ENCODE measurements around the gene SLC39A1.

The SLC39A1 gene

DNA sequence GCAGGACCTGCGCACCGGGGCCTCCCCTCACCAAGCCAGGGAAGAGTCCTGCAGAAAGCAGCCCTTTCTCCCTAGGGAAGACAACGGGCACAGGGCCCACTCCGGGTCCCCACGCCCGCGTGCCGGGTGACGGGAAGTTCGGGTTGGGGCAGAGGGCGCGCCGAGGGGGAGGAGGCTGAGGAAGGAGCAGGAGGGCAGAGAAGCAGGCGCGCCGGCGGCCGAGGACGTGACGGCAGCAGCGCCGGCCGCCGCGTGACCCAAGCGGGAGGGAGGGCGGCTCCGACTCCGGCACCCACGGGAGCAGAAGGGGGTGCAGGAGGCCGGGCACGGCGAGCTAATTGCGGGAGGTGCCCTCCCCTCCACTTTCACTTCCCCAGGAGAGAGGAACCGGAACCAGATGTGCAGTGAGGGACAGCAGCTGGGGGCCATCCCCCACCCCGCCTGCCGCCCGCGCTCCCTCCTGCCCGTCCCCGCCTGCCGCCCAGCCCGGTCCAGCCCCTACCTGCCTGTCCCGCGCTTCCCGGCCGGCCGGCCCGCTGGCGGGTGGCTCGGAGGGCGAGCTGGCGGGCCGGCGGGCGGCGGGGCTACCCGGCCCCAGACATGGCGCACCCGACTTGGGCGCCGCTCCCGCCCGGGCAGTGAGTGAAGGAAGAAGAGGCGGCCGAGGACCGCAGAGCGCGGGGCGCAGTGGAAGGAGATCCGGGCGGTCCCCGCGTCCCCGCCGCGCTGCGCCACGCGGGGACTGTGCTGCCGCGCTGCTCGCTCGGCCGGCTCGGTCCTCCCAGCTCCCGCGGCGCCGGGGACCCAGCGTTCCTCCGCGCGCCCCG, 17.3 kb downstream of the SLC39A1 start:
- DNase-seq, result peak; percentile 47

DNA sequence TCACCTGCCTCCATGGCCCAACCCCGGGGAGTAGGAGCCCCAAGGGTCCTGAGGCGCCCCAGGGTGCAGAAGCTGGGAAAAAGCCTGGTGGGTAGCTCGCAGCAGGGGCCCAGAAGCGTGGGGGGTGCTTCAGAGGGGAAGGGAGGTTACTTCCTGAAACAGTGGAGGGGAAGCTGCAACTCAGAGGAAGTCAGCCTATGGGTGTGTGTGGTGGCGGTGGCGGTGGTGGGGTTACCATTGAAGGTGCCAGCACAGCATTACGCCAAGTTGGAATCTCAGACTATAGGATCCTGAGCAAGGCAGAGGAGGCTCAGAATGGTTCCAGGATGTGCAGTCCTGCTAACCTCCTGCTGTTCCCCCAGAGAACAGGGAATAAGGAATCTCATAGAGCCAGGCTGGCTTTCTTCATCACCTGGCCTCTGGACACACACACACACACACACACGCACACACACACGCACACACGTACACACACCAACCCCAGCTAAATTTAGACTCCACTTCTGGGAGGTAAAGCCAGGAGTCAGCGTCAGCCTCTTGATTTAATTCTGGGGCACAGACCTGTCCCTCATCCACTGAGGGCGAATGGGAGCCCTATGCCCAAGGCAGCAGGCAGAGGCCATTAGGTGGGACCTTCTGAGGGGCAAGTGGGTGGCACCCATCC, 18.1 kb downstream of the SLC39A1 start:
- DNase-seq, result no peak

DNA sequence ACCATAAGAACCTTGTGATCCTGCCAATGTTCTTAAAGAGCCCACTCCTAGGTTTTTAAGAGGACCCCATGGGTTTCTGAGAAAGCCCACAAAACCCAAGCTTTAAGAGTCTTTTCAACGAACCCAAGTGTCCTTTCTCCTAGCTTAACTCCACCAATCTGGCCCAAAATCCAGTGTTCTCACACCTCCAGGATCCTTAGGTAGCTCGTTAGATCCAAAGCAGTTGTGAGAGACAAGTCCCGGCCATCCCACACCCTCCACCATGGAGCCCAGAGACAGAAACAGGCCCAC, 18.6 kb downstream of the SLC39A1 start:
- no peak for DNase-seq

DNA sequence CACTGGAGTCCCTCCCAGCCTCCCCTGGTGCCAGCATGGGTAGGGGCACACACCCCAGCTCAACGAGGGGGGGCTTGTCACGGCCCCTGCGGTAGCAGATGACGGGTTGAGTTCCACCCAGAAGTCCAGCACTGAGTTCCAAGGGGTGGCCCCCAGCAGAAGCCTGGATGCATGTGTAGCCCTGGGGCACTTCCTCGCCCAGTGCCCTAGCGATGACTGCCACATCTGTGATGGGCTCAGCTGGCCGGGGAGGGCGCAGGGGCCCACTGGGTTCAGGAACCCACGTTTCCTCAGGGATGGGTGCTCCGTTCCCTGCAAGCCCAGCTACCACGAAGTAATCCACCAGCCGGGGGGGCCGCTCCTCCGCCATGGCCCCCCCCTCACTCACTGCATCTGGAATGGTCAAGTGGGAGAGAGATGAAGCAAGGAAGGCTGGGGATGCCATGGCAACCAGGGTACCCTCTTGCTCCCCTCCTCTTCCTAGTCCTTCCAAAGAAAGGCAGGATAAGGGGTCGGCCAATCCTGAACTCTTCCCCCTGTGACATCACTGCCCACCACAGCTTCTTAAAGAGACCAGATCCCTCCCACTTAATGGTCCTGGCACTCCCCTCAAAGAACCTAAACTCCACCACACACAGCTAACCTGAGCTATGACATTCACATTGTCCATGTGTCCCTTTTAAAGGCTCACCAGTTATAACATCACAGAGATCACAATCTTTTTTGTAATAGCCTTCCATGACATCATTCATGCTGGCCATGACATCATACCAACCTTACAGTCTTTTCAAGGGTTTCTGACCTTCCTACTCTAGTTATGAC, 19.1 kb downstream of the SLC39A1 start:
- DNase-seq, result no peak

DNA sequence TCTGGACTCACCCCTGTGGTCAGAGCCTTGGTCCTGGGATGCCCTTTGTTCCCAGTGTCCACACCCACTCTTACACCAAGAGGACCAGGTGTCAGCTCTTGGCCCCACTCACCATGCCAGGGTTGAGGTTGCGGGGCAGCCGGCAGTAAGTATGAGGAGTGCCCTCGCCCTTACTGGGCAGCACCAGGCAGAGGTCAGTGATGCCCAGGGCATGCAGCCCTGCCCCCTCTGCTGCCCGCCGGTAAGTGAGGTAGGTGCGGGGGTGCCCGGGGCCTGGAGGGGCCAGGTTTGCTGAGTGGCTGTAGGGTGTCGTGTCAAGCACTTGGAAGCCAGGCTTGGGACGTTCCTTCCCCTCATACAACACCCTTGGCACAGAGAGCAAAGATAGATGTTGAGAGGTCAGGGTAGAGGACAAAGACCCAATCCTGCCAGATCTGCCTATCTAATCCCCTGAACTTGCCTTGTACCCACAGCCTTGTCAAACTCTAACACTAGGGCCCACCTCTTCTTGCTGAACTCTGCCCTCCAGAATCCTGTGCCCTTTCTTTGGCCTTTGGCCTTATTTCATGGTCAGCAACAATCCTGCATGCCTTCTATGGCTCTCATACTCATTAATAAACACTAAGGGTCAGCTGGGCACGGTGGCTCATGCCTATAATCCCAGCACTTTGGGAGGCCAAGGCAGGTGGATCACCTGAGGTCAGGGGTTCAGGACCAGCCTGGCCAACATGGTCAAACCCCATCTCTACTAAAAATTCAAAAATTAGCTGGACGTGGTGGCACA, 20.4 kb downstream of the SLC39A1 start:
- DNase-seq, result no peak

DNA sequence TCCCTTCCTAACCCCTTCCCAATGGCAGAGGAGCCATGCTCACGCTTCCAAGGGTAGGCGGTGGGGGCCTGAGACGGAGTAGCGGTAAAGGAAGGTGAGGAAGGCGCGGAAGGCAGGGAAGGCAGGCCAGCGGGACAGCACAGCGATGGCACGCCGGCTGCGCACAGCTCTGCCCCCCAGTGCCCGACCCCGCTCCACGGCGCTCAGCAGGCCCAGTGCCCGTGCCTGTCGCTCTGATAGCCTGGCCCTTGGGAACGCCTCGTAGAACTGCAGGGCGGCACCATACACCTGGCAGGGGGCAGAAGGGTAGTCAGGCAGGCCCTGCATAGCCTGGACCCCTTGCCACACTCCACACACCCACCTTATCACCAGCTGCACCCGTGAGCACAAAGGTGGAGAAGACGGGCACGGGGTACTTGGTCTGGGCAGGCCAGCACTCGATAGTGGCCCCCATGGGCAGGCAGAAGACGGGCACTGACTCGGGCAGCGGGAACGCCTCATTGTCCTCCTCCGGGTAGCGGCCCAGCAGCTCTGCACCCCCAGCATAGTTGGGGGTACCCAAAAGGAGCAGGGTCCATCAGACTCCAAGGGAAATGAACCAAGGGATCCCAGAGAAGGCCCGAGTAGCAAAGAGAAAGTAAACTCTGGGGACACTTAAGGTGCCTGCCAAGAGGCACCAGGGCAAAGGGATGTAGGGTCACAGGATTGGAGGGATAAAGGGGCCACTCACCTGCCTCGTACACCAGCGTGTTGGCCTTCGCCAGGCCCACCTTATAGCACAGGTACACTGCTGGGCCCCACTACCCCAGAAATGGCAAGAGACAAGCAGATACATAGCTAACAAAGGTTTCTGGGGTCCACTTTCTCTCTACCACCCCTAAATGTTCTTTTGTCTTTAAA, 21.3 kb downstream of the SLC39A1 start:
- no peak for DNase-seq

DNA sequence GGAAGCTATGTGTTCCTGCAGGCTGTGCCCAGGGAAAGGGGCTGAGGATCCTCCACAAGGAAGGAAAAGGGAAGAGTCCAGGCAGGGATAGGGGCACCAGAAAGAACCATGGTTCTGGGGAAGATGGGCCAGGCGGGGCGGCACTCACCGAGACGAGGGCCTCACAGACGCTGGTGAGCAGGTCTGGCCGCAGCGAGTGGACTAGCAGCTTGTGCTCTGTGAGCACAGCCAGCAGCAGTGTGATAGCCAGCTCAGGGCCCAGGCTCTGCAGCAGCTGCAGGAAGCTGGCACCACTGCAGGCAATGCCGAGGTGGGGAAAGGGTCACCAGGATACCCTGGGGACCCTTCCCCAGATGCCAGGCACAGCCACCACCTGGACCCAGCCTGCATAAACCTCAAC, 22.6 kb downstream of the SLC39A1 start:
- DNase-seq, result no peak

DNA sequence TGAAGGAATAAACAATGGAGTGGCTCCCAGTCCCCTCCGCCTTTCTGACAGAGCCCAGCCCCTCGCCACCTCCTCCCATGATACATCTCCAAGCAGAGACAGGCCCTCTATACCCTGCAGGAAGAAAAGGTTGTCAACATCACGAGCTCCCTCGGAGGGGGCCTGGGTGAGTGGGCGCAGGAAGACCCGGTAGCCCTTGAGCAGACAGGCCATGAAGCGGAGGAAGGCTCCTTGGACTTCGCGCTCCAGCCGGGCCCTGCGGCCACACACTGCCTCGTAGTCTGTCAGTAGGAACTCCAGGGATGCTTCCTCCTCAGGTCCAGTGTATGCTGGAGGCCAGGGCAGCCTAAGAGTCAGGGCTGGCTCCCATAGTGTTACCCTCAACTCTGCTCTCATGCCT, 23.9 kb downstream of the SLC39A1 start:
- no peak for DNase-seq

DNA sequence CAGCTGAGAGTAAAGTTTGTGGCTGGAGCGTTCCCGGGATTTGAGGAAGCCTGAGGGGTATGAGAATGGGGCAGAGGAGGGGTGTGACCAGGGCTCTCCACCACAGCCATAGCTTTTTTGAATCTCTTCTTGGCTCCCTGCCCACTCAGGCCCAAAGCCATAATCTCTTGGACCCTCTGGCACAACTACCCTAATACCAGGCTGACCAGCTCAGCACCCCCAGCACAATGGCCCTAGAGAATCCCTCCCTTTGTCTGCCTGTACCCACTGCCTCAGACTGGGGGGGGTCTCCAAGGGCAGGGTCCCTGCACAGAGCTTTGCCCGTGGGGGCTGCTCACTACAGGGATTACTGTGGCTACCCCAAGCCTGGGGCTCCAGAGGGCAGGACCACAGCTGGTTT, 24.3 kb downstream of the SLC39A1 start:
- no peak for DNase-seq

DNA sequence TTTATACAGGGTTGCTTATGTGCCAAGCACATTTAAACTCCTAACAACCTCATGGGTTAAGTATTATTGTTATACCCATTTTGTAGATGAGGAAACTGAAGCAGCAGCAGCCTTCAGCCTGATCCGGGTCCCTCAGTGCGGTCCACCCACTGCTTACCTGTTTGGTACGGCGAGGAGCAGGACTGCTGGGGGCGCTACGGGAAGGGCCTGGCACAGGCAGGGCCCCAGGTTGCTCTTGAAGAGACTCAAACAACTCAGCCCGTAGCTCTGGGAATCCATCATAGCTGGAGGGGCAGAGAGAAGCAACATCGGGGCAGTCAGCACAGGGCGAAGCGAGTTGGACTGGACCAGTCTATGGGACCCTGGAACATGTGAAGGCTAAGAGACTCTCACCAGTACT, 26.0 kb downstream of the SLC39A1 start:
- no peak for DNase-seq

DNA sequence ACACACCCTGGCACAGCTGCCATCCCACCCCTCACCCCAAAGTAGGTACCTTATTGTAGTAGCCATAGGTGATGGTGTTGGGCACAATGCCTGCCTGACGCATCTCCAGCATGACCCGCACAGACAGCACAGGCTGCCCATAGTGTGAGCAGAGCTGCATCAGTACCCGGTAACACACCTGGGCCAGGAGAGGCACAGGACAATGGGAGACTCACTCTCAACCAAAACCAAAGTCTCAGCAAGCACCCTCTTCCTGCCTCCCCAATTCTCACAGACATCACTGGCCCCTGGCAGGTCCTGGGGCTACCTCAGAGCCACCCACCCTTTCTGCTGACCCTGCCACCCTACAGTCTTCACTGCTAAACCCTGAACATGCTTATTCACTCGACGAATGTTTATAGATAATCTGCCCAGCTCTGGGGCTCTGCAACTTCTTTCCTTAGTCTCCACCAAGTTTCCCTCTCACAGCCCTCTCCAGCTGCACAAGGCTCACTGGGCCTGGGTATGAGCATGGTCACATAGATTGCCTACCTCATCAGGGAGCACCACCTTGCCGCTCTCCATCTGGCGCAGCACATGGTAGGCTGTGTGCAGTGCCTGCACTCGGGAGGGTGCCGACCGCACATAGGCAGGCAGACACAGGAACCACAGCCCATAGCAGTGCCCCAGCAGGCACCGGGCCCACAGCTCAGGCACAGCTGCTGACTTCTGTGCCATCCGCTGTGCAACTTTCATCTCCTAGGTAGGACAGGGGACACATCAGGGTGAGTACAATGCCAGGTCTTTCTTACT, 27.1 kb downstream of the SLC39A1 start:
- DNase-seq, result no peak

DNA sequence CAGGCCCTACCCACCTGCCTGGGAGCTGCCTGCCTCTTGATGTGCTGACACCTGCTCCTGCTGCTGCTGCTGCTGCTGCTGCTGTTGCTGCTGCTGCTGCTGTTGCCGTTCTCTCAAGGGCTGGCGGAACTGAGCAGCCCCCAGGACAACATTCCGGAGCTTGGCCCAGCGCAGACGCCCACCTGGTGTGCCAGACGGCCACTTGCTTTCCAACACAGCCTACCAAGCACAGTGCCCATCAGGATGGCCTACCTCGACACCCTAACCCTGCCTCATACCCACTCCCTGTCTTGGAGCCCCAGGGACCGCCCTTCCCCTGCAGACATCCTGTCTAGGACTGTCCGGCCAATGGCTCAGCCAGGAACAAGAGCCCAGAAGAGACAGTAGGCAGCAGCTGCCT, 28.6 kb downstream of the SLC39A1 start:
- no peak for DNase-seq

DNA sequence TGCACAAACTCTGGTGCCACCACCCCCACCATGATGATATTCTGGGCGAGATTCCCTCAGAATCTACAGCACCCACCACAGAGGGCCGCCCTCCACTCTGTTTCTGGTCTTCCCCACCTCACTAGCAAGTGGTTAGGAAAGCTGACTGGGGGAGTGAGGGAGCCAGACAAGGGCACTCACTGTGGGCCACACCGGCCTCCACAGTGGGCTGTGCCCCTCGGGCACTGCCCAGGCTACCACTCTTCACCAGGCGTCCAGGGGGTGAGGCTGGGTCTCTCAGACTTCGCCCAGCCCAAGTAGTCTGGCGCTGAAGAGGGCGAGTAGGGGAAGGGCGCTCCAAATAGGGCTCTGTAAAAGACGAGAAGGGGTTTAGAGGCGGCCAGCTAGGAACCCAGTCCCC, 29.4 kb downstream of the SLC39A1 start:
- no peak for DNase-seq

DNA sequence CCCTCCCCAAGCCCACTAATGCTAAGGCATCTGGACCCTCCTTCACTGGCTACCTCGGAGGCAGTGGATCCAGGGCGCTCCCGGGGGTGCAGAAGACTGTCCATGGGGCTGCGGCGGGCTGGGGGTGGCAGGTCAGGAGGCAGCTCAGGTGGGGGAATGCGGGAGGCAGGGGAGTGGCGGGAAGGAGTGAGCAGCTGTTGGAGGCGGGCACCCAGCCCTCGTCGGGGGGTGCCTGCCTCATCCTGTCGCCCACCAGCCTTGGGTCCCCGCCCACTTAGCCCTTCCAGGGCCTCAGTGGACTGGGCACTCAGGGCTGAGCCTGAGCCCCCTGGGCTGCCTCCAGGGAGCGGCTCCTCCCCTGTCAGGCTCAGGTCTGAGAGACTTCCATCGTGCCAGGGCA, 29.9 kb downstream of the SLC39A1 start:
- no peak for DNase-seq

DNA sequence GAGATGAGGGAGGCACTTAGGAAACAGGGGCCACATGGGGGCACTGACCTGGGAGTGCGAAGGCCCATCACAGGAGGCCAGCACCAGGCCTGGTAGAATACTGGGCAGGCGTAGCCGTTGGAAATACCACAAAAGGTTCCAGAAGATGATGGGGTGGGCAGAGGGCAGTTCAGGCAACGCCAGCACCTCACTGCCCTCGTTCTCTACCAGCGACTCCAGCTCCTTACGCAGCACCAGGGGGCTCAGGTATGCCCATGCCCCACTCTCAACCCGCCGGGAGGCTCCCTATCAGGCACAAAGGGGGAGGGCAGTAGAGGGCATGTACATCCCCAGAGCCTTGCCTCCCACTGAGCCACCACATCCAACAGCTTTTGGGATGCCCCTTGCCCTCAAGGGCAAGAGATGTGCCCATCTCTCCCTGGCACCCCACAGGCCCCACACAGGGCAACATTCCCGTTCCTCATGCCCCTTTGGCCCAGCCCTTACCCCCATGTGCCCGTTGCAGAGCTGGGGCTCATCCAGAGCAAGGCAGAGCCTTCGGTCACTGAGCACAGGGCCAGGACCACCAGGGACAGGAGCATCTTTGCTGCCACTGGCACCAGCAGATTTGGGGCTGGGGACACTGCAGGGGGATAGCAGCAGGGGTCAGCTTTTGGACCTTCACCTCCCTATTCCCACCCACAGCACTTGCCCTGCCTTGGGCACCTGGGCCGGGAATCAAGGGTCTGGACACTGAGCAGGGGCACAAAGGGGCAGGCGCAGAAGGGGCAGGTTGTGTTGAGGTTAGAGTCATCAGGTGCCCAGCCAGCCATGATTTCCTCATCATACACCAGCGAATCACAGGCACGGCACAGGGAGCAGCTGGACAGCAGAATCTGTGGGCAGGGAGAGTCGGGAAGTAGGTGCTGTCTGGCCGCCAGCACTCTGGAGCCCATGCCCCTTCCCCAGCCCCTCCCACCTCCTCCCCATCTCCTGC, 30.9 kb downstream of the SLC39A1 start:
- DNase-seq, result no peak

DNA sequence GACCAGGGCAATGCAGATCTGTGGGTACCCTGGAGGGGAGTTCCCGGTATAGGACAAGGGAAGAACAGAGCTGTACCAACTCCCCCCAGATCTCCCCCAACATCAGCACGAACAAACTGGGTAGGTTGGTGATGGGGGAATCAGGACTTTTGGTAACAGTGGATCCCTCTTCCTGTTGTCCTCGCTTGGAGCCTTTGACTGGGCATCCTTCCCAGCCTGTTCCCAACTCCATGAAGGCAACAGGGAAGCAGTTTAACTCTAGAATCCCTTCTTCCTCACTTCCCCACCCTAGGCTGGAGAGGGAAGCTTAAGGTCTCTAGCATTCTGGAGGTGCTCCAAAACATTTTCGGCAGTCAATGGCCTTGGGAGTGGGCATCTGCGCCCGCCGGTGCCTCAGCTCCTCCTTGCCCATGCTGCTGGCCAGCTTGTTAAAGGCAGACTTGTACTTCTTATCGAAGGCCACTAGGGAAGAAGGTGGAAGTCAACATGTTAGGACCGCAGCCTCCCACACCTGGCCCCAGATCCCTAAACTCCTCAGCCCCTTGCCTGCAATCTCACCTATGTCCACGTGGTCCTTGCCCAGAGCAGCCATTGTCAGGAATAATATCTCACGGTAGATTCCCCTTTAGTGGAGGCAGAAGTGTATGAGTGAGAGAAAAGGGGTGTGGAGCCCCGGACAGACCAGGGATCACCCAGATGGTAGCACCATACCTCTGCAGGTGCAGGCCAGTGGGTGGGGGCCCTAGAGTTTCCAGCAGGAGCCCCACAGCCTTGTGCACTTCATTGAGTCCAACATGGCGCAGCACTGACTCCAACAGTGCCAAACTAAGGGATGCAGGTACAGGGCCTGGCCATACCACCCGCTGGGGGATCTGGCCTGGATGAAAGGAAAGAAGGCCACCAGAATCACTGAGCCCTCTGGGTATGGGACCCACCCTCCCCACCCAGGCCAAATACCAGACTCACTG, 33.1 kb downstream of the SLC39A1 start:
- no peak for DNase-seq

DNA sequence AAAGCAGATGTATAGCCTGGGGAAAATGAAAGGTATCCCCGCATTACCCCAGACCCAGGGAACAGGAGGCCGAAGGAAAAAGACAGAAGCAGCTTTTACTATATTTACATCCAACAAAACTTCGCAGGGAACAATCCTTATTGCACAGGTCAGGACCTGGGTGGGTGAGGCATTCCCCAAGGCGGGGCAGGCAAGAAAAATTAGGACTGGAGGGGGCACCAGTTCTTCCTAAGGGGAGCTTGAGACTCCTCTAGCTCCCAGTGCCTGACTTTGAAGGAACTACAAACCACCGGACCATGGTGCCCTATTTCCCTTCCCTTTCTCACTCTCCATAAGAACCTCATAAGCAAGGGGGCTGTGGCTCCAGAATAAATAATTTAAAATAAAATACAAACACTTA, 33.9 kb downstream of the SLC39A1 start:
- no peak for DNase-seq

DNA sequence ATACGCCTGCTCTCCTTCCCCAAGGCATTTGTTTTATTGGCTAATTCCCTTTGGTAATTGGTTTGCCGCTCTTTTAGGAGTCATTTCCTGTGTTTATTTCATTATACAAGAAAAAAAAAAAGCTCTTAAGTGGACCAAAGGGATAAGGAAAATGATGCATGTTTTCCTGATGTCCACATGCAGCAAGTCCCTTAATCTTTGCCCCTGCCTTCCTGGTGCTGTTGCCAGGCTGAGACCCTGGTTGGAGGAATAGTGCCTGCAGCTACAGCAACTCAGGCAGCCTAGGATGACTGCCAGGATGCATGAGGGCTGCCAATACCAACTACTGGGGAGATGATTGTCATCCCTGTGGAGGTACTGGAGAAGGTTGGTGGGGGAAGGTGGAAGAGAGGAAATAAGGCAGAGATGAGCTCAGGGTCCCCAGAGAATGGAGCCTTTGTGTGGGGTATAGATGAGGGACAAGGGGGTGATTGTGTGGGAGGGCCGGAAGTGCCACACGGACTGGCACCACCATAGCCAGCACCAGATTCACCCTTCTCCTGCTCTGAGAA, 34.5 kb downstream of the SLC39A1 start:
- DNase-seq, result no peak
